K562 (cell line): ENCODE measurements around the gene RNF227. TPM values are rescaled to one million over a fixed set of nuclear protein-coding genes. Genes with fewer than 3 reads are reported as not detected.
A peak's percentile ranks its signal among the peaks of the same experiment; 100 is the strongest.

Experiments
- CHD7 ChIP-seq: fragments of 200-600 bp; sonication (generic); IDR thresholded peaks from one replicate; pipeline ENCODE4 v1.6.1; 2012; ENCODE audit warnings: mild to moderate bottlenecking, low read depth, low read length, inconsistent platforms
- EP400 ChIP-seq: fragments of 450-650 bp; IDR thresholded peaks from 2 replicates; pipeline ENCODE4 v1.6.1; 2017; ENCODE audit warnings: antibody characterized with exemption, mild to moderate bottlenecking, moderate library complexity
- FOS ChIP-seq: IDR thresholded peaks from 3 replicates; pipeline ENCODE4 v1.6.1; 2011; ENCODE audit not compliant: insufficient read length; ENCODE audit errors: extremely low read depth
- HDAC1 ChIP-seq, 2 experiments: fragments of 450-650 bp; IDR thresholded peaks; 2 replicates each; pipeline ENCODE4 v1.6.1; 2016 to 2017; ENCODE audit warnings: inconsistent platforms in 1 of 2, mild to moderate bottlenecking in 1 of 2, moderate library complexity in 1 of 2
- IRF9 ChIP-seq: fragments of 450-650 bp; IDR thresholded peaks from 2 replicates; pipeline ENCODE4 v1.6.1; 2016; ENCODE audit warnings: missing biosample characterization, missing genetic modification characterization
- MED1 ChIP-seq: sonication (generic); formaldehyde crosslinking; IDR thresholded peaks from 2 replicates; pipeline ENCODE4 v1.8.1; 2023; ENCODE audit warnings: missing genetic modification reagents, borderline replicate concordance
- SREBF2 ChIP-seq: sonication (generic); formaldehyde crosslinking; IDR thresholded peaks from 2 replicates; pipeline ENCODE4 v1.4.0; 2020; ENCODE audit warnings: mild to moderate bottlenecking, missing genetic modification reagents
- ZBTB2 ChIP-seq: fragments of 450-650 bp; IDR thresholded peaks from 2 replicates; pipeline ENCODE4 v1.6.1; 2016; ENCODE audit warnings: antibody characterized with exemption
- ZKSCAN1 ChIP-seq: fragments of 150-350 bp; IDR thresholded peaks from 2 replicates; pipeline ENCODE4 v1.6.1; 2016; ENCODE audit warnings: low read depth, low read length
- ZNF57 ChIP-seq: fragments of 450-650 bp; formaldehyde crosslinking; IDR thresholded peaks from 2 replicates; pipeline ENCODE4 v1.4.0; 2020; ENCODE audit warnings: mild to moderate bottlenecking, moderate library complexity
- polyA plus RNA-seq, 8 experiments: library from polyadenylated mRNA; depleted of rRNA in 4 of 8; stranded (reverse) in 5 of 8; unstranded in 3 of 8; fragments of >200 nt; fragmentation: Nextera tagmentation in 2 of 8; fragmentation: Illumina TruSeq in 1 of 8; extraction: Ambion mirVana in 2 of 8; extraction: Trizol in 1 of 8; gene quantifications; 2 replicates each; pipeline versions ENCODE4 v1.2.1 to v1.2.3, GENCODE V29; 2011 to 2014; ENCODE audit warnings: inconsistent platforms in 1 of 8, missing spikeins in 1 of 8
- total RNA-seq, 7 experiments: library from RNA; depleted of rRNA in 6 of 7; stranded (reverse); fragments of >200 nt in 6 of 7; fragmentation: Illumina TruSeq in 2 of 7; extraction: Trizol in 2 of 7; gene quantifications; 2 replicates each; pipeline versions ENCODE4 v1.2.1 to v1.2.3, GENCODE V29; 2011 to 2021; ENCODE audit warnings: low replicate concordance in 1 of 7
- TF ChIP-seq, protein P1 (sequence below): fragments of 450-650 bp; IDR thresholded peaks from 2 replicates; pipeline ENCODE4 v1.6.1; 2018; ENCODE audit warnings: mild to moderate bottlenecking, low read depth; ENCODE audit not compliant: partially characterized antibody
- TF ChIP-seq, protein P2 (sequence below): fragments of 250-450 bp; sonication (Bioruptor Pico); IDR thresholded peaks from 2 replicates; pipeline ENCODE4 v1.8.0; 2021; ENCODE audit warnings: borderline replicate concordance, mild to moderate bottlenecking, moderate library complexity; ENCODE audit not compliant: poor library complexity, severe bottlenecking

Gene RNF227
- total and polyA plus RNA-seq, 9 of the 15 experiments (the other 6 are each of a cell fraction or from before 2014, with no cell fraction given), result 1.1 to 6.7 (median 2.3) TPM

- TF ChIP-seq HDAC1 (IDR thresholded peaks at IDR 0.05) (peak in 1 of 2 experiments; percentile 25; a peak in 1 of 4 replicates), SREBF2 (CRISPR knock-in tag) (no peak), IRF9 (tag) (no peak), FOS (no peak), MED1 (CRISPR knock-in tag) (no peak), ZKSCAN1 (peak; percentile 97), EP400 (no peak; the same call in 1 of the 2 replicates), ZBTB2 (no peak), CHD7 (no peak), ZNF57 (CRISPR knock-in tag) (no peak)
- TF ChIP-seq, protein P1, sequence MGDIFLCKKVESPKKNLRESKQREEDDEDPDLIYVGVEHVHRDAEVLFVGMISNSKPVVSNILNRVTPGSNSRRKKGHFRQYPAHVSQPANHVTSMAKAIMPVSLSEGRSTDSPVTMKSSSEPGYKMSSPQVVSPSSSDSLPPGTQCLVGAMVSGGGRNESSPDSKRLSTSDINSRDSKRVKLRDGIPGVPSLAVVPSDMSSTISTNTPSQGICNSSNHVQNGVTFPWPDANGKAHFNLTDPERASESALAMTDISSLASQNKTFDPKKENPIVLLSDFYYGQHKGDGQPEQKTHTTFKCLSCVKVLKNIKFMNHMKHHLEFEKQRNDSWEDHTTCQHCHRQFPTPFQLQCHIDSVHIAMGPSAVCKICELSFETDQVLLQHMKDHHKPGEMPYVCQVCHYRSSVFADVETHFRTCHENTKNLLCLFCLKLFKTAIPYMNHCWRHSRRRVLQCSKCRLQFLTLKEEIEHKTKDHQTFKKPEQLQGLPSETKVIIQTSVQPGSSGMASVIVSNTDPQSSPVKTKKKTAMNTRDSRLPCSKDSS, result no peak
- TF ChIP-seq, protein P2, sequence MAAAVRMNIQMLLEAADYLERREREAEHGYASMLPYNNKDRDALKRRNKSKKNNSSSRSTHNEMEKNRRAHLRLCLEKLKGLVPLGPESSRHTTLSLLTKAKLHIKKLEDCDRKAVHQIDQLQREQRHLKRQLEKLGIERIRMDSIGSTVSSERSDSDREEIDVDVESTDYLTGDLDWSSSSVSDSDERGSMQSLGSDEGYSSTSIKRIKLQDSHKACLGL (CRISPR knock-in tag), result no peak
These were observed 16.4 kb upstream of the RNF227 start (continued) for GRCh38 chr17:7932483-7932891.
